Left lung (tissue), 10 donors: ENCODE measurements around the gene SLC22A13. TPM values are rescaled to one million over a fixed set of nuclear protein-coding genes. Genes with fewer than 3 reads are reported as not detected.

Experiments
- ATAC-seq: fragments of 200-7000 bp; cut with Tn5 transposase; one replicate; pipeline ENCODE4 v1.9.1; 2020; ENCODE audit warnings: moderate library complexity
- DNase-seq, 4 donors: peaks; one replicate each; pipeline ENCODE4 v3.0.0-alpha.2; 2013 to 2020
- H3K27ac ChIP-seq, 2 donors: fragments of 200-600 bp; sonication (generic) in 1 of 2; one replicate each; pipeline versions ENCODE4 v1.5.0 to v1.8.0; 2020 to 2021
- H3K27me3 ChIP-seq, 2 donors: fragments of 200-600 bp; sonication (generic) in 1 of 2; one replicate each; pipeline versions ENCODE4 v1.5.0 to v1.8.0; 2020 to 2021
- H3K36me3 ChIP-seq, 2 donors: fragments of 200-600 bp; sonication (generic) in 1 of 2; one replicate each; pipeline versions ENCODE4 v1.5.0 to v1.8.0; 2020 to 2021
- H3K4me1 ChIP-seq, 2 donors: fragments of 200-600 bp; one replicate each; pipeline ENCODE4 v1.8.0; 2021
- H3K4me3 ChIP-seq, 2 donors: fragments of 200-600 bp; sonication (generic) in 1 of 2; one replicate each; pipeline versions ENCODE4 v1.5.0 to v1.8.0; 2020 to 2021; ENCODE audit warnings: mild to moderate bottlenecking in 1 of 2
- H3K9me3 ChIP-seq, 2 donors: fragments of 200-600 bp; sonication (generic) in 1 of 2; one replicate each; pipeline versions ENCODE4 v1.5.0 to v1.8.0; 2020 to 2021
- intact Hi-C, 2 donors: fragments of 100-400 bp; cut with DNase I; formaldehyde crosslinking; loops; one replicate each; pipeline versions ENCODE4 v1.11.2 to v1.14.2; 2022
- polyA plus RNA-seq, 6 donors: library from polyadenylated mRNA; unstranded; fragments of 120-200 nt; gene quantifications; one replicate each; pipeline ENCODE4 v1.2.1, GENCODE V29; 2013; ENCODE audit not compliant: insufficient read length in 6 of 6
- total RNA-seq, 2 donors: library from RNA; stranded (reverse); fragmentation: NEBNext Ultra II Directional; extraction: Animal tissue kit (Norgen Biotek cat#: 25700); gene quantifications; one replicate each; pipeline ENCODE4 v1.2.1, GENCODE V29; 2021
- TF ChIP-seq, protein P1 (sequence below), 2 donors: fragments of 200-600 bp; sonication (generic) in 1 of 2; IDR thresholded peaks; one replicate each; pipeline versions ENCODE4 v1.5.0 to v1.8.0; 2021; ENCODE audit warnings: antibody characterized with exemption in 2 of 2
- donor health status: DM: no; HTN: yes; CAD: no.
- donor health status: DM: no; HTN: no; CAD: no.

Gene SLC22A13
- total and polyA plus RNA-seq, 8 donors: 0.11 to 0.68 (median 0.36) TPM

DNA sequence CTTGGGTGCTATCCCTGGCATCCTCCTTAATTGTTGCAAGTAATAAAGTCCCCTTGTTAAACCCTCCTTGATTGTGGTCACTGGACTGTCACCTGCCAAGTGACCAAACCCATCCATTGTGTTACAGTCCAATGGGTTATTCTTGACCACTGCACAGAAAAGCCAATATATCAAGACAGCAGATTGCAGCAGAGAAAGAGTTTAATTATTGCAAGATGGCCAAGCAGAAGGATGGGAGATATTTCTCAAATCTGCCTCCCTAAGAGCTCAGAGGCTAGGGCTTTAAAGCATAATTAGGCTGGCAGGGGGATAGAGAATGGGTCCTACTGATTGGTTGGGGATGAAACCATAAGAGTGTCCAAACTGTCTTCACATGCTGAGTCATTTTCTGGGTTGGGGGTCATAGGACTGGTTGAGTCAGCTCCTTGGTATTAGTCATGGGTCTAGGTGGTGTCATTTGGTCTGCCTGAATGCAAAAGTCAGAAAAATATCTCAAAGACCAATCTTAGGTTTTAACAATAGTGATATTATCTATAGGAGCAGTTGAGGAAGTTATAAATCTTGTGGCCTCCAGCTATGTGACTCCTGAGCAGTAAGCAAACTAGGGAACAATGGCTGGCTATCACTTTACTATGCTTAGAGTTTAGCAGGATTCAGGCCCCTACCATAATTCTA lies 61.9 kb downstream of the SLC22A13 start:
- no peak for DNase-seq
- H3K27ac ChIP-seq: no peak overlapping the region
- TF ChIP-seq, protein P1, sequence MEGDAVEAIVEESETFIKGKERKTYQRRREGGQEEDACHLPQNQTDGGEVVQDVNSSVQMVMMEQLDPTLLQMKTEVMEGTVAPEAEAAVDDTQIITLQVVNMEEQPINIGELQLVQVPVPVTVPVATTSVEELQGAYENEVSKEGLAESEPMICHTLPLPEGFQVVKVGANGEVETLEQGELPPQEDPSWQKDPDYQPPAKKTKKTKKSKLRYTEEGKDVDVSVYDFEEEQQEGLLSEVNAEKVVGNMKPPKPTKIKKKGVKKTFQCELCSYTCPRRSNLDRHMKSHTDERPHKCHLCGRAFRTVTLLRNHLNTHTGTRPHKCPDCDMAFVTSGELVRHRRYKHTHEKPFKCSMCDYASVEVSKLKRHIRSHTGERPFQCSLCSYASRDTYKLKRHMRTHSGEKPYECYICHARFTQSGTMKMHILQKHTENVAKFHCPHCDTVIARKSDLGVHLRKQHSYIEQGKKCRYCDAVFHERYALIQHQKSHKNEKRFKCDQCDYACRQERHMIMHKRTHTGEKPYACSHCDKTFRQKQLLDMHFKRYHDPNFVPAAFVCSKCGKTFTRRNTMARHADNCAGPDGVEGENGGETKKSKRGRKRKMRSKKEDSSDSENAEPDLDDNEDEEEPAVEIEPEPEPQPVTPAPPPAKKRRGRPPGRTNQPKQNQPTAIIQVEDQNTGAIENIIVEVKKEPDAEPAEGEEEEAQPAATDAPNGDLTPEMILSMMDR (IDR thresholded peaks at IDR 0.05): no peak
- no peak overlapping the region for H3K4me3 ChIP-seq
- H3K9me3 ChIP-seq: peaks cover 0 to 5% of the 10 kb centered on the region in 2 donors
- no peak for ATAC-seq
- H3K4me1 ChIP-seq: no peaks in the 10 kb centered on the region
- intact Hi-C loops: no loop called here
- H3K36me3 ChIP-seq: no peaks in the 10 kb centered on the region
- no peaks in the 10 kb centered on the region for H3K27me3 ChIP-seq

Other genes starting within 250 kb of the SLC22A13 start
- gene PLCD1, start 236.2 kb upstream of the SLC22A13 start, total RNA-seq: 10 to 100 TPM; 33.3 to 47.5 TPM
- gene PLCD1, start 236.2 kb upstream of the SLC22A13 start, polyA plus RNA-seq: 10 to 100 TPM; 41.3 to 54.3 (median 44.6) TPM
- gene DLEC1, start 226.6 kb upstream of the SLC22A13 start, total RNA-seq: 1 to 10 TPM; 2.9 to 5.3 TPM
- 10 to 100 TPM in 1 of 6 donors, 1 to 10 TPM in 5; 2.8 to 10.5 (median 7.8) TPM for gene DLEC1, start 226.6 kb upstream of the SLC22A13 start, polyA plus RNA-seq
- gene ACAA1, start 128.7 kb upstream of the SLC22A13 start, total RNA-seq: 100 to 1,000 TPM in 1 of 2 donors, 10 to 100 TPM in 1; 97.5 to 106 TPM
- 10 to 100 TPM; 54.3 to 61.8 (median 58.6) TPM for gene ACAA1, start 128.7 kb upstream of the SLC22A13 start, polyA plus RNA-seq
- 10 to 100 TPM; 51.5 to 97.4 TPM for gene MYD88, start 127.2 kb upstream of the SLC22A13 start, total RNA-seq
- 10 to 100 TPM; 37.8 to 44.2 (median 40.7) TPM for gene MYD88, start 127.2 kb upstream of the SLC22A13 start, polyA plus RNA-seq
- gene OXSR1, start 100.3 kb upstream of the SLC22A13 start, total RNA-seq: 10 to 100 TPM; 26.4 to 35.6 TPM
- gene OXSR1, start 100.3 kb upstream of the SLC22A13 start, polyA plus RNA-seq: 10 to 100 TPM; 42.1 to 53.9 (median 44.4) TPM
- gene SLC22A14, start 16.5 kb downstream of the SLC22A13 start, total RNA-seq: under 1 TPM in 1 of 2 donors, not detected in 1; 0.18 TPM
- gene SLC22A14, start 16.5 kb downstream of the SLC22A13 start, polyA plus RNA-seq: under 1 TPM in 5 of 6 donors, not detected in 1; 0.11 to 0.24 (median 0.13) TPM
- 1 to 10 TPM; 5.1 to 7.2 TPM for gene XYLB, start 81.0 kb downstream of the SLC22A13 start, total RNA-seq
- gene XYLB, start 81.0 kb downstream of the SLC22A13 start, polyA plus RNA-seq: 1 to 10 TPM; 5.8 to 8.7 (median 7.9) TPM
- 1 to 10 TPM; 5.2 TPM for gene ACVR2B, start 188.1 kb downstream of the SLC22A13 start, total RNA-seq
- 10 to 100 TPM; 10.4 to 12.6 (median 11.9) TPM for gene ACVR2B, start 188.1 kb downstream of the SLC22A13 start, polyA plus RNA-seq
- gene EXOG, start 230.5 kb downstream of the SLC22A13 start, total RNA-seq: 10 to 100 TPM; 12.8 to 14.4 TPM
- gene EXOG, start 230.5 kb downstream of the SLC22A13 start, polyA plus RNA-seq: 10 to 100 TPM; 18.5 to 25.6 (median 21.8) TPM